ENCODE results near the gene IL36A. TPM values are rescaled to one million over a fixed set of nuclear protein-coding genes. Genes with fewer than 3 reads are reported as not detected.

IL36A gene
- total RNA-seq, 1 donor from 2014 or later, result not detected

DNA sequence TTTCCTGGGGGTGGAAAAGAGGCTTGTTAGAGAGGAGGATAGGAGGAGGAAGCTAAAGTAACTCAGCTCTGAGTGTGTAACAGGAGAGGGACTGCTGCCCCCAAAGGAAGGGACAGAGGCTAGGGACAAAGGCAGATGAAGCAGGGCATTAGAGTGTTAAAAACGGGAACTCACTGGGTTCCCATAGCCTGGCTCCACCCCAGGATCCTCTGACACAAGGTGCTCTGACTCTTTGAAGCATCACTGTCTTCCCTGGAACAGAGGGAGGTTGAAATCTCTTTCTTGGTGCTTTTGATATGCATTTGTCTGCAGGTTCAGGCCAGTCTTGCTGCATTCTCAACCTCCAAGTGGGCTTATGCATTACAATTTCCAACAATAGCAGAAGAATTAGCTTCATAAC lies 22.9 kb downstream of the IL36A start:
- H3K9me3 Mint-ChIP-seq (ENCODE audit: low read depth), result no peaks in the 10 kb centered on the region
- H3K27ac Mint-ChIP-seq (ENCODE audit: unreplicated experiment), result no peak overlapping the region
- no peak for DNase-seq (ENCODE audit: low spot score)
- no peaks in the 10 kb centered on the region for H3K4me1 Mint-ChIP-seq (ENCODE audit: low read depth)
- peaks cover 75% of the 10 kb centered on the region for H3K27me3 Mint-ChIP-seq (ENCODE audit: low read depth)
- TF ChIP-seq, protein P1, sequence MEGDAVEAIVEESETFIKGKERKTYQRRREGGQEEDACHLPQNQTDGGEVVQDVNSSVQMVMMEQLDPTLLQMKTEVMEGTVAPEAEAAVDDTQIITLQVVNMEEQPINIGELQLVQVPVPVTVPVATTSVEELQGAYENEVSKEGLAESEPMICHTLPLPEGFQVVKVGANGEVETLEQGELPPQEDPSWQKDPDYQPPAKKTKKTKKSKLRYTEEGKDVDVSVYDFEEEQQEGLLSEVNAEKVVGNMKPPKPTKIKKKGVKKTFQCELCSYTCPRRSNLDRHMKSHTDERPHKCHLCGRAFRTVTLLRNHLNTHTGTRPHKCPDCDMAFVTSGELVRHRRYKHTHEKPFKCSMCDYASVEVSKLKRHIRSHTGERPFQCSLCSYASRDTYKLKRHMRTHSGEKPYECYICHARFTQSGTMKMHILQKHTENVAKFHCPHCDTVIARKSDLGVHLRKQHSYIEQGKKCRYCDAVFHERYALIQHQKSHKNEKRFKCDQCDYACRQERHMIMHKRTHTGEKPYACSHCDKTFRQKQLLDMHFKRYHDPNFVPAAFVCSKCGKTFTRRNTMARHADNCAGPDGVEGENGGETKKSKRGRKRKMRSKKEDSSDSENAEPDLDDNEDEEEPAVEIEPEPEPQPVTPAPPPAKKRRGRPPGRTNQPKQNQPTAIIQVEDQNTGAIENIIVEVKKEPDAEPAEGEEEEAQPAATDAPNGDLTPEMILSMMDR (IDR thresholded peaks at IDR 0.05), result no peak
- H3K4me3 Mint-ChIP-seq (ENCODE audit: unreplicated experiment), result no peak overlapping the region
- H3K36me3 Mint-ChIP-seq (ENCODE audit: low read depth), result no peaks in the 10 kb centered on the region

DNA sequence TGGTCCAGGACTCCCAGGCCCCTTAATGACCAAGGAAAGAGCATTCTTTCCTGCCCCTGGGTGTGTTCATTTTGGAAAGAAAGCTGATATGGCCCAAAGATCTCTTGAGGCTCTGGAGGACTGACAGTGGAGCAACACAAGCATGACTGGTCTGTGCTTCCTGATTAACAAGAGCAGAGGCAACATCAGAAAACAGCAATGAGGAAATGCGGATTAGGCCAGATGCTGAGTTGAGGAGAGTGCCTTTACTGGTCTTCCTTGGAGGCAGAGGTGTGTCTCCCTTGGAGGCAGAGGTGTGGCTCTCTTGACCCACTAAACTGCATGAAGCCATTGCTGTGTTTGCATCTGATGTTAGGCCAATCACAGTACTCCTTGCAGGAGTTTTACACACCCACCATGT lies 27.5 kb downstream of the IL36A start:
- Mint-ChIP-seq H3K9me3 (ENCODE audit: low read depth) (no peaks in the 10 kb centered on the region), H3K27me3 (ENCODE audit: low read depth) (peaks cover 55% of the 10 kb centered on the region), H3K4me1 (ENCODE audit: low read depth) (no peaks in the 10 kb centered on the region), H3K36me3 (ENCODE audit: low read depth) (no peaks in the 10 kb centered on the region), H3K4me3 (ENCODE audit: unreplicated experiment) (no peak overlapping the region), H3K27ac (ENCODE audit: unreplicated experiment) (no peak overlapping the region)
- TF ChIP-seq, protein P1 (IDR thresholded peaks at IDR 0.05), result no peak
- no peak for DNase-seq (ENCODE audit: low spot score)

DNA sequence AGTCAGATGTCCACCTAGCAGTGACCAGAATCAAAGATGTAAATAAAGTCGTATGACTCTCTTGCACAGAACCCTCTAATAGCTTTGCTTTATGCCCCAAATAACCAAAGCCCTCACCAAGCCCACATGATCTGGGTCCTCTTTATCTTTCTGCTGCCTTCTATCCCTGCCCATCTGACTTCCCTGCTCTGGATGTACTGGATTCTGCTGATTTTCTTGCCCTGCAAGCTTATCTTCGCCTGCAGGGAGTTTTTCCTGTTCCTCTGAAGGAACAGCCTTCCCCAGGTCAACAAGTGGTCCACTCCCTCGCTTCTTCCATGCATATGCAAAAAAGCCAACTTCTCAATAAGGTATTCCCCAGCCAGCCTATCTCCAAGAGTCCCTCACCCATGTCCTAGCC lies 28.8 kb downstream of the IL36A start:
- Mint-ChIP-seq H3K4me3 (ENCODE audit: unreplicated experiment) (no peak overlapping the region), H3K9me3 (ENCODE audit: low read depth) (no peaks in the 10 kb centered on the region), H3K4me1 (ENCODE audit: low read depth) (no peaks in the 10 kb centered on the region), H3K27me3 (ENCODE audit: low read depth) (peaks cover 58% of the 10 kb centered on the region), H3K27ac (ENCODE audit: unreplicated experiment) (no peak overlapping the region), H3K36me3 (ENCODE audit: low read depth) (no peaks in the 10 kb centered on the region)
- DNase-seq (ENCODE audit: low spot score), result no peak
- TF ChIP-seq, protein P1 (IDR thresholded peaks at IDR 0.05), result no peak

DNA sequence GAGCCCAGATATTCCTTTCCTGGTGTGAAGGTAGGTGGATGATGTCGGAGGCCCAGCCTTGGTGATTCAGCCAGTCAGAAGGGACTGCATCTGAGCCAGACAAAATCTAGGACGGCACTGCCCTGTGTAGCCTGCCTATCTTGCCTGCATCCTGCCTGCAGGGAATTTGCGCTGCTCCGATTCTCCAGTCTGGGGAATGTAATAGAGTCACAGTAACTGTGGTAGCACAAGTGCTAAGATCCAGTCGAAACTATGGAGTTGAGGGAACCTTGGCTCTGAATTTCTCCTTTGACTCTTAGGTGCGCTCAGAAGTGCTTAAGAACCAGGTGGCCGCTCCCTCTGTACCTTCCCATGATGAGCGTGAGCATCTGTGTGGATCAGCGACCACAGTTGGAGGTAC lies 31.5 kb downstream of the IL36A start:
- H3K27me3 Mint-ChIP-seq (ENCODE audit: low read depth), result peaks cover 50% of the 10 kb centered on the region

DNA sequence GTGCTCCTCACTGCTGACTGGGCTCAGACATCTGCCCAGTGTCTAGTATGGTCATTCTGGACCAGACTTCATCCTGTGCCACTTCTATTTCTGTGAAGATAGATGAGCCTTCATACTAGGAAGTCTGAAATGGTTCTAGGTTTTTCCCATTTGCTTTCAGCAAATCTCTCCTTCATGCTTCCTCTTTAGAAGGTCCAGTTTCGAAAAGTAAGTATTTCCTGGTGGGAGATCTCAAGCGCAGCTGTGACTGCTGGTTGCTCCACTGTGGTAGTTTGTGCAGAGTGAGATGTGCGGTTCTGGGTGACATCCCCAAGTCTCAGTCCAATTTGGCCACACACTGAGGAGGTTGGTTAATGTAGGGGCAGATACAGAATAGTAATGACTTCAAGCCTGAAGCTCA lies 33.0 kb downstream of the IL36A start:
- TF ChIP-seq, protein P1 (IDR thresholded peaks at IDR 0.05), result no peak
- peaks cover 48% of the 10 kb centered on the region for H3K27me3 Mint-ChIP-seq (ENCODE audit: low read depth)
- no peaks in the 10 kb centered on the region for H3K36me3 Mint-ChIP-seq (ENCODE audit: low read depth)
- H3K4me1 Mint-ChIP-seq (ENCODE audit: low read depth), result no peaks in the 10 kb centered on the region
- peaks cover 5% of the 10 kb centered on the region for H3K9me3 Mint-ChIP-seq (ENCODE audit: low read depth)
- no peak overlapping the region for H3K4me3 Mint-ChIP-seq (ENCODE audit: unreplicated experiment)
- no peak overlapping the region for H3K27ac Mint-ChIP-seq (ENCODE audit: unreplicated experiment)
- no peak for DNase-seq (ENCODE audit: low spot score)

More for the DNA sequence above, 31.5 kb downstream of the IL36A start:
- no peaks in the 10 kb centered on the region for H3K4me1 Mint-ChIP-seq (ENCODE audit: low read depth)
- H3K4me3 Mint-ChIP-seq (ENCODE audit: unreplicated experiment), result no peak overlapping the region
- no peaks in the 10 kb centered on the region for H3K36me3 Mint-ChIP-seq (ENCODE audit: low read depth)
- TF ChIP-seq, protein P1 (IDR thresholded peaks at IDR 0.05), result no peak
- no peak for DNase-seq (ENCODE audit: low spot score)
- no peaks in the 10 kb centered on the region for H3K9me3 Mint-ChIP-seq (ENCODE audit: low read depth)
- no peak overlapping the region for H3K27ac Mint-ChIP-seq (ENCODE audit: unreplicated experiment)
